CD4-positive, alpha-beta T cell treated with Interleukin-10 for 1 hour (primary cell): ENCODE results near the gene ENTHD1.
"Not testable (repeated sequence)": the region's sequence is repeated elsewhere in the genome, so short reads cannot be mapped to it uniquely, and the experiment has no call there.

Experiments
- DNase-seq: peaks from one replicate; pipeline ENCODE4 v3.0.0-alpha.2; 2020

ENTHD1 gene

GRCh38 chr22:39923696-39924095, 30.1 kb upstream of the ENTHD1 start:
- DNase-seq, result no peak

GRCh38 chr22:39920134-39920743, 26.7 kb upstream of the ENTHD1 start:
- peak; percentile 62 for DNase-seq

- no peak for DNase-seq
Observed at GRCh38 chr22:39917776-39918495, 24.4 kb upstream of the ENTHD1 start.

GRCh38 chr22:39917197-39917643, 23.7 kb upstream of the ENTHD1 start:
- DNase-seq, result no peak

- DNase-seq, result no peak
Observed at GRCh38 chr22:39916496-39916895, 22.9 kb upstream of the ENTHD1 start.

- no peak for DNase-seq
Observed at GRCh38 chr22:39915295-39915726, 21.8 kb upstream of the ENTHD1 start.

- DNase-seq, result no peak
Observed at GRCh38 chr22:39914584-39914983, 21.0 kb upstream of the ENTHD1 start.

- DNase-seq, result no peak
Observed at GRCh38 chr22:39913886-39914285, 20.3 kb upstream of the ENTHD1 start.

- no peak for DNase-seq
Observed at GRCh38 chr22:39913321-39913720, 19.8 kb upstream of the ENTHD1 start.

GRCh38 chr22:39910876-39911613, 17.5 kb upstream of the ENTHD1 start:
- no peak for DNase-seq

- DNase-seq, result no peak
Observed at GRCh38 chr22:39908737-39909136, 15.2 kb upstream of the ENTHD1 start.

- DNase-seq, result no peak
Observed at GRCh38 chr22:39908136-39908535, 14.6 kb upstream of the ENTHD1 start.

GRCh38 chr22:39907605-39908097, 14.1 kb upstream of the ENTHD1 start:
- peak; percentile 55 for DNase-seq

- DNase-seq, result peak; percentile 45
Observed at GRCh38 chr22:39907047-39907446, 13.5 kb upstream of the ENTHD1 start.

- no peak for DNase-seq
Observed at GRCh38 chr22:39906207-39906606, 12.6 kb upstream of the ENTHD1 start.

- DNase-seq, result no peak
Observed at GRCh38 chr22:39905687-39906086, 12.1 kb upstream of the ENTHD1 start.

GRCh38 chr22:39904862-39905261, 11.3 kb upstream of the ENTHD1 start:
- no peak for DNase-seq

GRCh38 chr22:39904024-39904423, 10.5 kb upstream of the ENTHD1 start:
- DNase-seq, result not testable (repeated sequence)

GRCh38 chr22:39901565-39902146, 8.1 kb upstream of the ENTHD1 start:
- no peak for DNase-seq

- peak; percentile 87 for DNase-seq
Observed at GRCh38 chr22:39900306-39901227, 7.0 kb upstream of the ENTHD1 start, which contains the start of gene GRAP2. GRAP2 (plus strand) TSS chr22:39901084; CDS start chr22:39947107, 46,023 bp downstream.

GRCh38 chr22:39898997-39899396, 5.4 kb upstream of the ENTHD1 start:
- DNase-seq, result no peak

- DNase-seq, result no peak
Observed at GRCh38 chr22:39897841-39898240, 4.3 kb upstream of the ENTHD1 start.
